GM12878 (cell line): ENCODE results near the gene N4BP3. TPM values are rescaled to one million over a fixed set of nuclear protein-coding genes. Genes with fewer than 3 reads are reported as not detected.

Source experiments
- ATAC-seq: fragments of 200-7000 bp; cut with Tn5 transposase; 3 replicates; pipeline ENCODE4 v1.9.1; 2020; ENCODE audit warnings: mild to moderate bottlenecking, moderate library complexity
- BruUV-seq: library from RNA; stranded (reverse); fragments of 400-500 nt; replicated peaks from 2 replicates; lab custom pipeline; 2021; lab: Mats Ljungman, UMichigan
- CTCF ChIA-PET: fragments of 300-600 bp; sonication (Branson Sonifier 250); formaldehyde crosslinking; extraction: SDS; loops from one replicate; lab custom pipeline; 2021; ENCODE audit warnings: inconsistent platforms; lab: Yijun Ruan, JAX
- POLR2A ChIA-PET: fragments of 350-600 bp; formaldehyde crosslinking; extraction: SDS; loops from one replicate; lab custom pipeline; 2021; ENCODE audit warnings: inconsistent platforms; lab: Charles Lee
- RAD21 ChIA-PET: fragments of 300-600 bp; sonication (Branson Sonifier 250); formaldehyde crosslinking; loops from one replicate; lab custom pipeline; 2023; ENCODE audit warnings: antibody characterized with exemption; ENCODE audit not compliant: unreplicated experiment; lab: Charles Lee
- SMC1A ChIA-PET: fragments of 300-600 bp; sonication (Branson Sonifier 250); formaldehyde crosslinking; loops from one replicate; lab custom pipeline; 2023; ENCODE audit not compliant: unreplicated experiment, uncharacterized antibody; lab: Charles Lee
- DNase-seq: peaks from one replicate; pipeline ENCODE4 v3.0.0-alpha.2; 2011; ENCODE audit warnings: low read depth, low spot score
- FAIRE-seq: peaks from 3 replicates; lab custom pipeline; 2011; peaks lifted over from hg19 to GRCh38; lab: Jason Lieb, UNC
- H2AFZ ChIP-seq: 2 replicates; pipeline ENCODE4 v1.6.0; 2011; ENCODE audit warnings: low read depth, low read length, control low read depth; ENCODE audit not compliant: control insufficient read depth
- H3K27ac ChIP-seq: 2 replicates; pipeline ENCODE4 v1.5.1; 2011; ENCODE audit warnings: control low read depth; ENCODE audit not compliant: control insufficient read depth, insufficient read depth
- H3K27me3 ChIP-seq, 2 experiments: replicated peaks in 1 of 2; 2 replicates each; pipeline versions ENCODE4 v1.6.0 to v1.6.1; 2011; ENCODE audit warnings: low read length in 1 of 2; ENCODE audit not compliant: control insufficient read depth in 2 of 2, insufficient read depth in 2 of 2
- H3K36me3 ChIP-seq, 2 experiments: 2 replicates each; pipeline ENCODE4 v1.5.1; 2011; ENCODE audit warnings: low read length in 1 of 2; ENCODE audit not compliant: control insufficient read depth in 2 of 2, insufficient read depth in 2 of 2
- H3K4me1 ChIP-seq: 2 replicates; pipeline ENCODE4 v1.6.1; 2011; ENCODE audit warnings: mild to moderate bottlenecking, low read length, moderate library complexity, mixed read lengths; ENCODE audit not compliant: control insufficient read depth, insufficient read depth
- H3K4me2 ChIP-seq: 2 replicates; pipeline ENCODE4 v1.6.0; 2011; ENCODE audit warnings: control low read depth; ENCODE audit not compliant: control insufficient read depth, insufficient read depth
- H3K4me3 ChIP-seq: fragments of 200-600 bp; sonication (generic); 2 replicates; pipeline ENCODE4 v1.5.1; 2016
- H3K79me2 ChIP-seq: 2 replicates; pipeline ENCODE4 v1.6.0; 2011; ENCODE audit warnings: low read length; ENCODE audit not compliant: control insufficient read depth, insufficient read depth
- H3K9ac ChIP-seq: 2 replicates; pipeline ENCODE4 v1.8.0; 2011; ENCODE audit warnings: low read length, control low read depth, mixed read lengths; ENCODE audit not compliant: control insufficient read depth, insufficient read depth
- H3K9me3 ChIP-seq: replicated peaks from 3 replicates; pipeline ENCODE4 v1.5.1; 2011; ENCODE audit warnings: mild to moderate bottlenecking, low read length; ENCODE audit not compliant: control insufficient read depth, insufficient read depth
- H4K20me1 ChIP-seq: 2 replicates; pipeline ENCODE4 v1.6.0; 2011; ENCODE audit not compliant: control insufficient read depth, insufficient read depth
- E2F4 ChIP-seq: IDR thresholded peaks from 2 replicates; pipeline ENCODE4 v1.6.1; 2012; ENCODE audit warnings: low read depth, low read length, improper control_type of control experiment
- HCFC1 ChIP-seq: fragments of 150-350 bp; IDR thresholded peaks from 2 replicates; pipeline ENCODE4 v1.6.1; 2014; ENCODE audit warnings: low read length
- HDAC2 ChIP-seq: fragments of 200-600 bp; sonication (generic); IDR thresholded peaks from 2 replicates; pipeline ENCODE4 v1.6.1; 2017
- HDAC6 ChIP-seq: fragments of 200-600 bp; sonication (generic); IDR thresholded peaks from one replicate; pipeline ENCODE4 v1.8.0; 2017; ENCODE audit warnings: antibody characterized with exemption; ENCODE audit not compliant: unreplicated experiment
- JUNB ChIP-seq: IDR thresholded peaks from 2 replicates; pipeline ENCODE4 v1.6.1; 2016; ENCODE audit warnings: antibody characterized with exemption, mild to moderate bottlenecking
- LARP7 ChIP-seq: fragments of 450-650 bp; IDR thresholded peaks from 2 replicates; pipeline ENCODE4 v1.6.1; 2017; ENCODE audit warnings: mild to moderate bottlenecking
- NFYB ChIP-seq: IDR thresholded peaks from 2 replicates; pipeline ENCODE4 v1.6.1; 2011; ENCODE audit warnings: low read depth, mild to moderate bottlenecking, low read length, improper control_type of control experiment, moderate library complexity; ENCODE audit not compliant: insufficient read depth
- PRDM15 ChIP-seq: fragments of 450-650 bp; formaldehyde crosslinking; IDR thresholded peaks from 2 replicates; pipeline ENCODE4 v1.4.0; 2020; ENCODE audit warnings: mild to moderate bottlenecking, moderate library complexity
- RFX5 ChIP-seq: IDR thresholded peaks from 2 replicates; pipeline ENCODE4 v1.6.1; 2011; ENCODE audit warnings: low read depth, low read length, improper control_type of control experiment
- SIN3A ChIP-seq: IDR thresholded peaks from 2 replicates; pipeline ENCODE4 v1.6.1; 2012; ENCODE audit warnings: low read depth, low read length, improper control_type of control experiment
- SMARCA5 ChIP-seq: fragments of 450-650 bp; IDR thresholded peaks from 2 replicates; pipeline ENCODE4 v1.6.1; 2017; ENCODE audit warnings: mild to moderate bottlenecking
- ZBTB11 ChIP-seq: fragments of 450-650 bp; formaldehyde crosslinking; IDR thresholded peaks from 2 replicates; pipeline ENCODE4 v1.5.0; 2022; ENCODE audit warnings: mild to moderate bottlenecking, missing genetic modification characterization
- ZNF384 ChIP-seq: IDR thresholded peaks from 2 replicates; pipeline ENCODE4 v1.6.1; 2012; ENCODE audit warnings: low read depth, mild to moderate bottlenecking, low read length, improper control_type of control experiment, borderline replicate concordance
- WGBS: methylation state at CpG from one replicate; pipeline ENCODE4 v1.1.6; 2016; ENCODE audit warnings: low lambda C conversion rate; ENCODE audit not compliant: insufficient replicate concordance, insufficient coverage; ENCODE audit errors: missing lambda C conversion rate; 5-methylcytosine and 5-hydroxymethylcytosine counted together
- in situ Hi-C: fragments of 300-500 bp; cut with MboI; formaldehyde crosslinking; loops from 9 replicates; pipeline ENCODE4 v1.14.3; 2018; ENCODE audit warnings: mixed read lengths
- intact Hi-C: fragments of 100-400 bp; cut with micrococcal nuclease; formaldehyde crosslinking; loops from one replicate; pipeline ENCODE4 v1.14.2; 2022; ENCODE audit not compliant: unreplicated experiment
- polyA plus RNA-seq, 11 experiments: library from polyadenylated mRNA; depleted of rRNA in 4 of 11; unstranded in 6 of 11; stranded (reverse) in 5 of 11; fragments of >200 nt; fragmentation: Nextera tagmentation in 4 of 11; fragmentation: Illumina TruSeq in 1 of 11; extraction: Ambion mirVana in 4 of 11; extraction: Trizol in 1 of 11; gene quantifications; 1 replicate in 1 of 11; 2 replicates in 10 of 11; pipeline versions ENCODE4 v1.2.1 to v1.2.3, GENCODE V29; 2011 to 2016; ENCODE audit warnings: inconsistent platforms in 2 of 11, missing spikeins in 2 of 11, low read depth in 1 of 11
- total RNA-seq, 4 experiments: library from RNA; depleted of rRNA in 3 of 4; stranded (reverse); fragments of >200 nt in 3 of 4; fragmentation: Illumina TruSeq in 1 of 4; extraction: Trizol in 1 of 4; gene quantifications; 2 replicates each; pipeline versions ENCODE4 v1.2.1 to v1.2.3, GENCODE V29; 2013 to 2021
- TF ChIP-seq, protein P1 (sequence below): IDR thresholded peaks from 2 replicates; pipeline ENCODE4 v1.6.1; 2011; ENCODE audit warnings: low read depth, low read length, improper control_type of control experiment, borderline replicate concordance

Gene N4BP3
- total and polyA plus RNA-seq, 10 of the 15 experiments (the other 5 are each of a cell fraction or from before 2014, with no cell fraction given) = 0.06 to 13.0 (median 4.3) TPM

DNA sequence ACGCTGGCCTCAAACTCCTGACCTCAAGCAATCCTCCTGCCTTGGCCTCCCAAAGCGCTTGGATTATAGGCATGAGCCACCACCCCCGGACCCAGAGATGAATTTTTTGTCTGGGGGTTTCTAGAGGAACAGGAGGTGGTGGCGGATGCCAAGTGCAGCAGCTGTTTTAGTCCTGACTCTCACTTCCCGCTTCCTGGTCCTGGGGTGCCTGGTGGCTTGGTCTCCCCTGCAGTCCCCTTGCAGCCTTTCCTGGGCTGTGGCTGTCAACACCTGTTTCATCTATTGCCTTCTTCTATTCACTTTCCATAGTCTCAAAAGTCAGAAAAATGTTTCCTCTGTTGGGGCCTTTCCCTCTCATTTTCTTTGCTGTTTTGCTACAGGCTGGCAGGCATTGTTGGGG is 46.8 kb downstream of the N4BP3 start:
- ChIA-PET SMC1A (no interaction called here), RAD21 (no interaction called here)
- FAIRE-seq = no peak
- no peaks in the 10 kb centered on the region for H3K4me1 ChIP-seq
- H3K27me3 ChIP-seq = no peaks in the 10 kb centered on the region
- H3K9ac ChIP-seq = no peak overlapping the region
- no peaks in the 10 kb centered on the region for H4K20me1 ChIP-seq
- intact Hi-C loops = no loop called here
- WGBS = 49% methylated on average over 5 of the region's 5 CpGs
- TF ChIP-seq NFYB = no peak
- TF ChIP-seq ZBTB11 (CRISPR knock-in tag) = no peak
- TF ChIP-seq JUNB = no peak
- TF ChIP-seq HCFC1 = no peak
- no peak for TF ChIP-seq ZNF384
- no peak for TF ChIP-seq E2F4
- TF ChIP-seq, protein P1, sequence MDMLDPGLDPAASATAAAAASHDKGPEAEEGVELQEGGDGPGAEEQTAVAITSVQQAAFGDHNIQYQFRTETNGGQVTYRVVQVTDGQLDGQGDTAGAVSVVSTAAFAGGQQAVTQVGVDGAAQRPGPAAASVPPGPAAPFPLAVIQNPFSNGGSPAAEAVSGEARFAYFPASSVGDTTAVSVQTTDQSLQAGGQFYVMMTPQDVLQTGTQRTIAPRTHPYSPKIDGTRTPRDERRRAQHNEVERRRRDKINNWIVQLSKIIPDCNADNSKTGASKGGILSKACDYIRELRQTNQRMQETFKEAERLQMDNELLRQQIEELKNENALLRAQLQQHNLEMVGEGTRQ = no peak
- no peak for TF ChIP-seq PRDM15 (CRISPR knock-in tag)
- no peak for TF ChIP-seq LARP7
- no peak for TF ChIP-seq SIN3A
- no peak for TF ChIP-seq HDAC2
- TF ChIP-seq HDAC6 = no peak
- no peak for TF ChIP-seq RFX5
- no peak for TF ChIP-seq SMARCA5
- TF ChIP-seq, all 136 proteins: peak for 0
- no TSS peak for BruUV-seq
- POLR2A ChIA-PET = no interaction called here
- DNase-seq (no peak), ATAC-seq (no peak)
- no peaks in the 10 kb centered on the region for H3K79me2 ChIP-seq
- H3K4me3 ChIP-seq = no peak overlapping the region
- no peak overlapping the region for H3K27ac ChIP-seq
- no peaks in the 10 kb centered on the region for H3K36me3 ChIP-seq
- no peaks in the 10 kb centered on the region for H3K9me3 ChIP-seq
- H3K4me2 ChIP-seq = no peak overlapping the region
- in situ Hi-C loops = loop anchor here (10.0 kb wide), 1 partner anchor 555 kb away; the partner anchor contains the start of gene B4GALT7
- CTCF ChIA-PET = interaction anchor here (1.3 to 5.4 kb wide), 2 partner anchors 83 to 85 kb away, joined by 3 to 39 read pairs; no protein-coding TSS in a partner anchor
- no peak overlapping the region for H2AFZ ChIP-seq
